NCI-H226 (cell line): ENCODE results near the gene EVL.
"Not testable (repeated sequence)": the region's sequence is repeated elsewhere in the genome, so short reads cannot be mapped to it uniquely, and the experiment has no call there.

Experiments used
- DNase-seq: peaks from one replicate; pipeline ENCODE4 v3.0.0-alpha.2; 2015

The EVL gene

GRCh38 chr14:100039903-100040302 lies 25.3 kb upstream of the EVL start:
- no peak for DNase-seq

- no peak for DNase-seq
Observed at GRCh38 chr14:100041271-100041670, 24.0 kb upstream of the EVL start.

DNA sequence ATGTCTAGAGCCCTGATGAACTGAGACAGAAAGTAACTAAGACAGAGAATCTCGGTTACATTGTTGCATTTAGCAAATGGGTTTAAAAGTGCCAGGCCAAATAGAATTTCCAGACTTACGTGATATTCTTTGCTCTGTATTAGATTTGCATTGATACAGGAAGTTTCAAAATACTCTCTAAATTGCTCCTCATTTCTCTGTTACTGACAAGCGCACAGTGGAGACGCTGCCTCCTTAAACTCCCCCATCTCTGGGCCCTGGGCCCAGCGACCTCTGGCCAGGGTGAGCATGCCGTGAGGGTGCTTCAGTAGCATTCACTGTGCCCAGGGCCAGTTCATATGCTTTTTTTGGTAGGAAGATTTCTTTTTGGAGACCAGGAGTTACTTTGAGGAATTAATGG lies 22.9 kb upstream of the EVL start:
- no peak for DNase-seq

- DNase-seq = no peak
Observed at GRCh38 chr14:100045642-100046344, 19.4 kb upstream of the EVL start.

DNA sequence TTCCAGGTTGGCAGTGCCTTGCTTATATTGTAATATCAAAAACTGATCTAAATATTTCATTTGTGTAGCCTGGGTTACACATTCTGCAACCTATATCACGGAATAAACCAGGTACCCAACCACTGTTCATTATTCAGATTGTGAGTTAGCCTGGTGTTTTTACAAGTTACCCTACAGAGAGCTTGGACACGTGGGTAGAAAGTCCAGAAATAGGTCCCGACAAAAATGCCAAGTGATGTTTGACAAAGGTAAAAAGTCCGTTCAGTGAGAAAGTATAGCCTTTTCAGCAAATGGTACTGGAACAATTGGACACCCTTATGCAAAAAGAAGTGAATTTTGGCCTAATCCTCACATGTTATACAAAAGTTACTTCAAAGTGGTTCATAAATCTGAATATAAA lies 17.6 kb upstream of the EVL start:
- DNase-seq = no peak

- DNase-seq = no peak
Observed at GRCh38 chr14:100048786-100049185, 16.4 kb upstream of the EVL start.

DNA sequence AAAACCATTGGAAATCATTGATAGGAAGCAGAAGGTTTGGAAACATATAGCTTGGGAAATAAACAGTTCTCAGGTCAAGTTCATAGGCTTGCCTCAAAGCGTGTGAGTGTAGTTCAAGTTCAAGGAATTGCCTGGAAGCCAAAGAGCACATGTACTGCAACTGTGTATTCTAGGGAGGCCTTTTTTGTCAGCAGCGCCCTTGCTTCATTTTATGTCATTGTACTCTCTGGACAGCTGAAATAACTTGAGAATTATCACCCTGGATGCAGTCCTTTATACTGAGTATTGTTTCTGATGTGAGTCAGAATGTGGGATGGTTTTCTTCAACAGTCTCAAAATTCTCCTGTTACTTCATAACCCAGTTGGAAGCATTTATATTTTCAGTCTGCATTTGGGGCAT lies 16.0 kb upstream of the EVL start:
- DNase-seq = no peak

DNA sequence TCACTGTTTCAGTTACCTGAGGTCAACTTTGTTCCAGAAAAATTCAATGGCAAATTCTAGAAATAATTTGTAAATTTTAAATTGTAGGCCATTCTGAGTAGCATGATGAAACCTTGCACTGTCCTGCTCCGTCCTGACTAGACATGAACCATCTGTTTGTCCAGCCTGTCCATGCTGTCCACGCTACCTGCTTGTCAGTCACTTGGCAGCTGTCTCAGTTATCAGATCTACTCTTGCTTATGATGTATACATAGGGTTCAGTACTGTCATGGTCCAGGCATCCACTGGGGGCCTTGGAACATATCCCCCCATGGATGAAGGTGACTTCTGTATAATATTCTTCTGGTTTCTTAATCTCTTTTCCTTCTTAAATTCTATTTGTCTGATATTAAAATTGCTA lies 14.1 kb upstream of the EVL start:
- no peak for DNase-seq

GRCh38 chr14:100051543-100051942 lies 13.7 kb upstream of the EVL start:
- no peak for DNase-seq

DNA sequence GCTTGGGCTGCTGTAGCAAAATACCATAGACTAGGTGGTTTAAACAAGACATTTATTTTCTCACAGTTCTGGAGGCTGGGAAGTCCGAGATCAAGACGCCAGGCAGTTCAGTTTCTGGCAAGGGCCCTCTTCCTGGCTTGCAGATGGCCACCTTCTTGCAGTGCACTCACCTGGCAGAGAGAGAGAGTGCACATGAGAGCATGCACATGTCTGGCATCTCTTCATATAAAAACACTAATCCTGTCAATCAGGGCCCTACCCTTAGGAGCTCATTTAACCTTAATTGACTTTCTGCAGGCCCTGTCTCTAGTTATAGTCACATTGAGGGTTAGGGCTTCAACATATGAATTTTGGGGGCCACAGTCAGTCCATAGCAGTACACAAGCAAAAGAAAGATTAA lies 12.4 kb upstream of the EVL start:
- DNase-seq = no peak

DNA sequence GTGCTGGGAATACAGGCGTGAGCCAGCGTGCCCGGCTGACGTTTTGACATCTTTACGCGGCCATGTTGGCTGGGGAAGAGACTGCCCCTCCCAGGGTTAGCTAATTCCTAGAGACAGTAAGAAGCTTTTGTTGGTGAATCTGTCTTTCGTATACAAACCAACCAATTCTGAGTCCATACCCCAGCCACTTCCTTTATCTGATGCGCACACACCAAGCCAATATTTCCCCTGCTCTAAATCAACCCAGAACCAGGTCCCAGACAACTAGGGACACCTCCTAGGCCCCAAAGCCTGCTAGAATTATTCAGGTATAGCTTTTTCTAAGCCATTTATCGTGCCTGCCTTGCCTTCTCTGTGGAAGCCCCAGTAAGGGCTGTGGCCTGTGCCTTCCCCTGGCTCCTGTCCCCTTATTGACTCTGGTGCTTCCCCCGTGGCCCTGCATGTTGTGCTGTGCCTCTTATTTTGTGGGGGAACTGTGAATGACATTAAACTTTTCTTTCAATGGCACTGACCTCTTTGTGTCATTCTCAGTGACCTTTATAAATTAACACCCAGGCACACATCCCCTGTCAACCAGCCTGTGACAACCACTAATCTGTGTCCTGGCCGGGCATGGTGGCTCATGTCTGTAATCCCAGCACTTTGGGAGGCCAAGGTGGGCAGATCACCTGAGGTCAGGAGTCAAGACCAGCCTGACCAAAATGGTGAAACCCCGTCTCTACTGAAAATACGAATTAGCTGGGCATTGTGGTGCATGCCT lies 10.7 kb upstream of the EVL start:
- no peak for DNase-seq

DNA sequence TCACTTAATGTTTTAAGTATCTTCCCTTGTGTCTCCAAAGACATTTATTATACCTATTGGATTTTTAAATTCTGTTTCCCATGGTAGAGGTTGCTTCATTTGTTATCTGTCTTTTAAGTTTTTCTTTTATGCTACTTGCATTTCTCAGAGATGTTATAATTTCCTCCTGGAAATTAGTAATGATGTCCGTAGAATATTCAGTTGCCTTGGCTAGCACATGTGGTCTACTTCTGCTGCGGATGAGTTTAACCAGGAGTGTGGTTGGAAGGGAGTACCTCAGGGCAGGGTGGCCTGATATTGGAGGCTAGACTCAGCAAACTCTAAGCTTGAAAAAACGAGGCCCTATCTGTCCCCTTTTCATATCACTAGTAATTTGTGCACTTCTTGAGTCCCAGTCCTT lies 8.8 kb upstream of the EVL start:
- no peak for DNase-seq

- DNase-seq = no peak
Observed at GRCh38 chr14:100056964-100057795, 8.0 kb upstream of the EVL start.

DNA sequence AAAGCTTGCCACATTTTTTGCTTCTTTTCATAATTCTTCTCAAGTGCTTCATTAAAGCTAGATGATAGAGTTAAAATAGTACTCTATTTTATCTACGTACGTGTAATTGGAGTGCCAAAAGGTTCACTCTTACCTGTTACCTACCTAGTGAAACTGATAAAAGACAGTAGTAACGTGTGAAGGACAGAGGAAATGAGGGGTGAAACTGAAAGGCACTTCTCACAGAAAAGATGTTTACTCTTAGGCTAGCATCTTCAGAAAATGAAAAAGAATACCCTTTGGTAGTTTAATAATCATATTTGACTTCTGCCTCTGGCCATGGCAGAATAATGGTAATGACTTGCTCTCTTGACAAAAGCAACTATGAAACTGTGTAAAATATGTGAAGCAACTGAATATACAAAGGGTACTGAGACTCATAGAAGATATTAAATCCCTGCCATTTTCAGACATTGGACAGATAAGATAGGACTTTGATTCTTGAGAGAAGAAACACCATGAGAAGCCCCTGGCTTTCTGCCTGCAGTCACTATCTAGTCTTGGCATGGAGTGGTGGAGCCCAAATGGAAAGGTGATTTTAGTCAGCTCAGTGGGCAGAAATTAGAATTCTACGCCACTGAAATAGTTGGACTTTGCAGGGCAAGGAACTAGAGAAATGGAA lies 6.3 kb upstream of the EVL start:
- no peak for DNase-seq

DNA sequence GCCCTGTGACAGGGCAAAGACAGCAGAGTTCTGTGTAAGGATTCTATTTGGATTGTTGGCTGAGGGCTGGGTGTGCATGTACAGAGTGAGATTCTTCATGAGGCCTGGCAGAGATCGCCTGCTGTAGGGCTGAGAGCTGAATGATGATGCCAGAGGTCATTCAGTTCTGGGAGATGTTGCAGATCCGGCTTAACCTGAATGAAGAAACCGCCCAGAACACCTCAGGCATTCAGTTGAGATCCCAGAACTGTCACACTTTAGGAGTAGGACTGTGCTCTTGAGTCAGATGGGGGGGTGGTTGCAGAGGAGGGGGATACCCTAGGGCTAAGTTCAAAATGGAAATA lies 5.8 kb upstream of the EVL start:
- no peak for DNase-seq

GRCh38 chr14:100060760-100061159 lies 4.5 kb upstream of the EVL start:
- no peak for DNase-seq

- DNase-seq = no peak
Observed at GRCh38 chr14:100062590-100062989, 2.6 kb upstream of the EVL start.

GRCh38 chr14:100063314-100063941 lies 1.8 kb upstream of the EVL start:
- no peak for DNase-seq

GRCh38 chr14:100064335-100065092 lies 708 bp upstream of the EVL start:
- not testable (repeated sequence) for DNase-seq

DNA sequence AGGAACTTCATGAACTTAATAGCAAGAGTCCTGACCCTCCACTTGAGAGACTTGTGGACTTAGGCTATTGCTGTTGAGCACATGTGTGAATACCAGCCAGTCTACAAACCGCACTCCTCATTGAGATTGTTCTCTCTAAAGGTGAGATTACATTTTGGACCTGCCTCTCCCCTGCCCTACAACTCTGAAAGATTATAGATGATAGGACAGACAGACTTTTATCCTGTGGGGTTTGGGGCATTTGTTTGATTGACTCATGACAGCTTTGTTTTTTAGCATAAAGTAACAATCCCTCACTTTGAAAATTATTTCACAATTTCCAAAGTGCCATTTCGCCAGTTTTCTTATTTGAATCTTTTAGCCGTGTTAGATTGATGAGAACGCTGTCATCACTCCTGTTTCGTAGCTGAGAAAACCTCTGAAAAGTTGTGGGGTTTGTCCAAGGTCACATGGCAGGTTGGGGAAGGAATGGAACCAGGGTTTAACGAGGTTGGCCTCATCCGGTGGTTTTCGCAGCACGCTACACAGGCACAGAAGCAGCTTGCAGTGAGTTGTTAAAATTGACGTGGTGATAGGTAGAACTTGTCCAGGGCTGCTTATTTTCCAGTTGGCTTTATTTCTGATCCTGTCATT lies 836 bp downstream of the EVL start:
- no peak for DNase-seq

- DNase-seq = no peak
Observed at GRCh38 chr14:100066962-100067361, 1.7 kb downstream of the EVL start.

DNA sequence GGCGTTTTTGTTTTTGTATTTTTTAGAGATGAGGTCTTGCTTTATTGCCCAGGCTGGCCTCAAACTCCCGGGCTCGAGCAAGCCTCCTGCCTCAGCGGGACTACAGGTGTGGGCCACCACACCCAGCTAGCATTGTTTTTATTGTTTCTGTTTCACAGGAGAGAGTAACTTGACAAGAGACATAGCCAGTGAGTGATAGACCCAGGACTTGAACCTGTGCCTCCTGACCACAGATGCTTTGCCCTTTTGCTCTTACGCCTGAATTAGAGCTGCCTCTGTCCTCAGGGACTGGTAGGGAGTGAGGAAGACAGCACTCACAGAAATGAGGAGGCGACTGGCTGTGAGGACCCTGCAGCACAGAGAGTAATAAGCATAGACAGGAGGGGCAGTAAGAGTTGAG lies 2.3 kb downstream of the EVL start:
- no peak for DNase-seq
